Natural killer cell treated with Interleukin-12 subunit alpha and Interleukin-12 subunit beta and Interleukin-15 and Interleukin-18, amount 100 ng/mL, for 72 hours (primary cell): ENCODE results near the gene ZNF112. TPM values are rescaled to one million over a fixed set of nuclear protein-coding genes. Genes with fewer than 3 reads are reported as not detected.
"Not testable (repeated sequence)": the region's sequence is repeated elsewhere in the genome, so short reads cannot be mapped to it uniquely, and the experiment has no call there.

Experiments used
- ATAC-seq, 2 donors: fragments of 150-1000 bp; cut with Tn5 transposase in 1 of 2; sonication (Bioruptor Pico), chemical (Tn5 transposase) in 1 of 2; 2 replicates each; pipeline ENCODE4 v1.10.0; 2021
- DNase-seq: peaks from one replicate; pipeline ENCODE4 v3.0.0; 2022; ENCODE audit warnings: low spot score
- H3K27ac Mint-ChIP-seq, 2 donors: 1 replicate in 1 of 2; 2 replicates in 1 of 2; pipeline ENCODE4 v1.8.0; 2022; ENCODE audit warnings: mixed read lengths in 2 of 2, mild to moderate bottlenecking in 1 of 2, moderate library complexity in 1 of 2
- H3K27me3 Mint-ChIP-seq, 2 donors: 1 replicate in 1 of 2; 2 replicates in 1 of 2; pipeline ENCODE4 v1.8.0; 2022; ENCODE audit warnings: mixed read lengths in 2 of 2
- H3K36me3 Mint-ChIP-seq: one replicate; pipeline ENCODE4 v1.8.0; 2022; ENCODE audit warnings: mixed read lengths
- H3K4me1 Mint-ChIP-seq, 2 donors: 1 replicate in 1 of 2; 2 replicates in 1 of 2; pipeline ENCODE4 v1.8.0; 2022; ENCODE audit warnings: low read depth in 2 of 2, mixed read lengths in 2 of 2, mild to moderate bottlenecking in 1 of 2
- H3K4me3 Mint-ChIP-seq: one replicate; pipeline ENCODE4 v1.8.0; 2022; ENCODE audit warnings: mixed read lengths
- H3K9me3 Mint-ChIP-seq: 2 replicates; pipeline ENCODE4 v1.8.0; 2022; ENCODE audit warnings: mixed read lengths
- total RNA-seq, 2 donors: library from RNA; stranded (reverse); gene quantifications; one replicate each; pipeline ENCODE4 v1.2.3, GENCODE V29; 2022

ZNF112 gene
- total RNA-seq = not detected

DNA sequence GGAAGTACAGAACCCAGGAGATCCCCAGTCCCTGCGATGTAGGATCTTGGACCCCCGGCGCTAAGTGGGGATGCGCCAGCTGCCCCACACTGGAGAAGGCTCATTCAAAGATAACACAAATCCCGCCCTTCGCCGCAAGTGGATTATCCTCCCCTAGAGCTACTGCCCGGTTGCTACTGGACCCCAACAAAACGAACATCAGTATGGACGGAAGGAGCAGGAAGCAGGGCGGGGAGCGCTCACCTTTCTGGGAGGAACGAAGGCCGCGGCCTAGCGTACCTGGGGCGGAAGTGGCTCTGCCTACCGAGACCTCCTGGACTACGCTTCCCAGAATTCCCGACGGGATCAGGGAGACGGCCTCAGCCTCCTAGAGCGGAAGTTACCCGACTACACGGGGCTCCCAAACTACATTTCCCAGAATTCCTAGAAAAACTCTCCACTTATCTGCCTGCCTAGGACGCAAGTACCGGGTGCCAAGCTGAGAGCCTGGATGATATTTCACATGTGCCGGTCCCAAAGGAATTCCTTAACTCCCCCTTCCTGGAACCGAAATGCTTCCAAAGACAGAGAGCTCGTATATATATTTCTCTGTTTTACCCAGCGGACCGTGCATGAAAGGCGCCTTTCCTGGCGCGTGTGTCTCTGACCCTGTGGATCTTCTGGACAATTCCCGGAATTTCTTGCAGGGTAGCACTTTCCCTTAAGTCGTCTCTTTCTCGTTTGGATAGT lies at the start of gene ZNF112:
TSS of gene ZNF112 (minus strand) at position 298 of the 729 bp plus-strand sequence. CDS start 16,141 bp downstream, outside the sequence.
- Mint-ChIP-seq H3K36me3 (peaks cover 24% of the 10 kb centered on the region), H3K4me3 (peak within 1 kb of the TSS; percentile 30), H3K27ac (no peak within 1 kb of the TSS), H3K9me3 (peaks cover 13% of the 10 kb centered on the region), H3K27me3 (peaks cover 8 to 9% of the 10 kb centered on the region in 2 donors), H3K4me1 (peaks cover 5 to 7% of the 10 kb centered on the region in 2 donors)
- ATAC-seq (no peak), DNase-seq (no peak)

DNA sequence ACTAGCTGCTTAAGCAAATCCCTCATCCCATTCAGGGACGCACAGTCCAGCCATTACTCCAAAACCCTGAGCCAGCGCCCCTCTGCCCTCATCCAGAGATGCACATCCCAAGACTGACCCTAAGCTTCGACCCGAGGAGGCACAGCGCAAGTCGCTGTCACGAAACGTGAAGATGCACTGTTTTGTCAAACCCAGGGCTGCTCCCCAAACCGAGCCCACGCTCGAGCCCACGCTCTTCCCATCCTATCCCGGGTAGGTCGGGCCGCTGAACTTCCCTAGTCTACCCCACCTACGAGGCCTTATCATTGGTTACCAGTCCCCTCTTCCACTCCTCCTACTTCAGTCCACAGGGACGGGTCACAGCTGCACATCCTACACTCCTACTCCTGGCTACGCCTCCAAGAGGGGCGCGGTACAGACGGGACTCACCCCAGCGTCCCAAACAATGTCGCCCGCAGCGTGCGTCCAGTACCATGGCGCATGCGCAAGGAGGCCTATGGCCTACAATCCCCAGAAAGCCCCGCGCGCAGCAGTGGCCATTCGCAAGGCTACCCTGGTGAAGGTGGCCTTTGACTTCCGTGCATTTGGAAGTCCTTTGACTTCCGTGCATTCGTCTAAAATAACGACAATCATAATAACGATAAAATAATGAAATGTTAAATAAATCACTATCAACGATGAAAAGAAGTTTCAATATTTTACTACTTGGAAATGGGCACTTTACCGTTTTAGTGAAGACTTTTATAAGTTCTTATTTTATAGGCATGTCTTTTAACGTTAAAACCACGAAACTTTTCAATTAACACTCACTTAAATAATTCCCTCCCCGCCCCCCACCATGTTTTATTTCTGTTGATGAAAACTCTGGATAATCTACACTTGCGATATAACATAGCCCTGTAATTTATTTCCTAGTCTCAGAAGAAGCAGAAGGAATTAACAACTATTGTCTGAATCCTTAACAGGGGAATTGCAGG lies 44.9 kb upstream of the ZNF112 start, which contains the start of gene ZNF285:
TSS of gene ZNF285 (minus strand) at position 470 of the 977 bp plus-strand sequence. CDS start 4,395 bp downstream, outside the sequence.
- ATAC-seq (peak; percentile 92 to 97), DNase-seq (peak; percentile 90)
- Mint-ChIP-seq H3K27ac (peak within 1 kb of the TSS; percentile 59 to 72), H3K36me3 (peaks cover 38% of the 10 kb centered on the region), H3K9me3 (peaks cover 25% of the 10 kb centered on the region), H3K4me3 (peak within 1 kb of the TSS; percentile 97), H3K4me1 (peaks cover 6 to 7% of the 10 kb centered on the region in 2 donors), H3K27me3 (peaks cover 0 to 8% of the 10 kb centered on the region in 2 donors)

DNA sequence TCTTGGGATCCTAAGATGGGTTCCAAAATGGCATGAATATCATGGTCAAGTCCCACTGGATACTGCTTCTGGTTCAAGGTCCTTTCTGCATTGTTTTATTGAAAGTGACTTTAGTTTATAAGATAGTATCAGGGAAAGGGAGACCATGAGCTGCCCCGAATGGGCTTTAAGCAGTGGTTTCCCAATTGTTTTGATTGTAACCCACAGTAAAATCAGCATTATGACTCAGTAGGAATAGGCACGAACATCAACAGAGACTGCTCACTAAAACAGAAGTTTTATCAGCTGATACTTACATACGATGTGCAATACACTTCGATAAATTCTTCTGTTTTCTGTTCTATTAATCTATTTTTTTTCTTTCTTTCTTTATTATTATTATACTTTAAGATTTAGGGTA lies 32.8 kb upstream of the ZNF112 start:
- H3K4me1 Mint-ChIP-seq, H3K4me3 Mint-ChIP-seq, DNase-seq, H3K27me3 Mint-ChIP-seq, ATAC-seq, H3K27ac Mint-ChIP-seq: not testable (repeated sequence)
- peaks cover 37% of the 10 kb centered on the region for H3K36me3 Mint-ChIP-seq
- peaks cover 32% of the 10 kb centered on the region for H3K9me3 Mint-ChIP-seq

DNA sequence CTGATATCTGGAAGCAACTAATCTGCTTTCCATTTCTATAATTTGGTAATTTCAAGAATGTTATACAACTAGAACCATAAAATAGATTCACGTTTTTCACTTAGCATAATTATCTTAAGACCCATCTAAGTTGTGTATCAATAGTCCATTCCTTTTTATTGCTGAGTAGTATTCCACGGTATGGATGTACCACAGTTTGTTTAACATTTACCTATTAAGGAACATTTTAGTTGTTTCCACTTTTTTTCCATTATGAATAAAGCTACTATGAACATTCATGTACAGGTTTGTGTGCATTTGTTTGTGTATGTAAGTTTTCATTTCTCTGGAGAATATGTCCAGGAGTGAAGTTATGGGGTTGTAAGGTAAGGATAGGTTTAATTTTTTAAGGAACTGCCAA lies 18.3 kb upstream of the ZNF112 start:
- no peaks in the 10 kb centered on the region for H3K4me1 Mint-ChIP-seq

DNA sequence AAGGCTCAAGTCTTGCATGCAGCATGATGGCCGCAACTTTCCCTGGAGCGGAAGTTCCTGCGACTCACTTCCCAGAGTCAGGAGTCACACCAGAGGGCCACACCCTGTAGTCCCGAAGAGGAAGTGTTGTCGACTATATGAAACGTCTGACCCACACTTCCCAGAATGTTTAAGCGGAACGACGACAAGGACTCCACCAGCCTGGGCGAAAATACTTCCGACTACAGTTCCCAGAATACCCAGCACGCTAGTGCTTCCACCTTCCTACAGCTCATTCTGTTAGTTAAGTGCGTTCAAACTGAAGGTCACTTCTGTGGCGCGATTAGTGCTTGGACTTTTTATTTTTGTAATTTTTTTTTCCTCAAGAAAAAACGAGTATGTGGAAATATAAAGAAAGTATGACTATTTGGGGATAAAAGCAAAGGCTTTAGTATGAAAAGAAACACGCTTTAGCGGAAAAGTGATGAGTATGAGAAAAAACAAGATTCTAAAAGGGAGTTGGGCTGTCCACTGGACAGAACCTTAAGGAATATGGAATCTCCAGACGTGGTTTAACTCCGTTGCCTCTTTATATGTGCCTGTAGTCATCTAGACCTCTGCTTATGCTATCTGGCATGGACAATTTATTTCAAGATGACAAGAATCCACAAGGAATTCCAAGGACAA lies 15.5 kb upstream of the ZNF112 start:
- no peak overlapping the region for H3K4me3 Mint-ChIP-seq
- ATAC-seq (no peak), DNase-seq (no peak)
- H3K4me1 Mint-ChIP-seq = no peaks in the 10 kb centered on the region
- peaks cover 12% of the 10 kb centered on the region for H3K9me3 Mint-ChIP-seq
- H3K27ac Mint-ChIP-seq = no peak overlapping the region
- no peaks in the 10 kb centered on the region for H3K27me3 Mint-ChIP-seq
- H3K36me3 Mint-ChIP-seq = peaks cover 23% of the 10 kb centered on the region

More for the DNA sequence above, 18.3 kb upstream of the ZNF112 start:
- no peak for DNase-seq
- H3K36me3 Mint-ChIP-seq = peaks cover 23% of the 10 kb centered on the region
- H3K4me3 Mint-ChIP-seq = no peak overlapping the region
- no peak for ATAC-seq
- no peaks in the 10 kb centered on the region for H3K27me3 Mint-ChIP-seq
- peaks cover 6% of the 10 kb centered on the region for H3K9me3 Mint-ChIP-seq
- no peak overlapping the region for H3K27ac Mint-ChIP-seq

DNA sequence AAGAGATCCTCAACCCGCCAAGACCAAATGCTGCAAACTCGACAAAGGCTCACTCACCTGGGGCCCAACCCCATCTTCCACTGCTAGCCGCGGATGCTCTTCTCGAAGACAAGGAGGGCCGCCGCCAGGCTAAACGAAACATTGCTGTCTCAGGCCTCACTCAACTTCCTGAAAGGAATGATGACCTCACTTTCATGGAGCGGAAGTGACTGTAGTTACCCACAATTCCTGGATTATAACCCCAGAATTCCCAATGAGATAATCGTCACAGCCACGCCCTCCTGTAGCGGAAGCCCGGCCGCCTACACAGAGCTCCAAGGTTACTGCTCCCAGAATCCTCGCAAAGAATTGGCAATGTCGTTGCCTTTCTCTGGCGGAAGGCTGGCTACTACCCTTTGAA lies 10.5 kb upstream of the ZNF112 start:
- Mint-ChIP-seq H3K27ac (no peak overlapping the region), H3K4me1 (no peaks in the 10 kb centered on the region), H3K4me3 (no peak overlapping the region), H3K27me3 (no peaks in the 10 kb centered on the region), H3K9me3 (peaks cover 11% of the 10 kb centered on the region), H3K36me3 (peaks cover 19% of the 10 kb centered on the region)
- DNase-seq = no peak
- ATAC-seq = no peak

DNA sequence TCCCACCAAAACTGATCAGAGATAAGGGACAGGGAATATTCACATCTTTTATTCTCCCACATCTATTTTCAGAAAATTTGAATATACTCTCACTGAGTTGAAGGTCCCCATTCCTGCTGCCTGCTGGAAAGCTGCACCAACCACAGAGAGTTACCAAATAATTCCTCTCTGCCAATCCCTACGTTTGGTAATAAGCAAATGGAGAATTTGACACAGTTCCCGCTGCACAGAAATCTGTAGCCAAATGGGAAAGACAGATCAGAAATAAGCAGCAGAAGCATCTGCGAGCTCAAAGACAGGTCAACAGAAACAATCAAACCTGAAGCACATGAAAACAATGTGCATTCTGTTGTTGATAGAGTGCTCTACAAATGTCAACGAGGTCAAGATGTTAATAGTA lies 9.9 kb downstream of the ZNF112 start:
- H3K27ac Mint-ChIP-seq = no peak overlapping the region
- H3K36me3 Mint-ChIP-seq = peaks cover 17% of the 10 kb centered on the region
- DNase-seq (no peak), ATAC-seq (no peak)
- no peaks in the 10 kb centered on the region for H3K27me3 Mint-ChIP-seq
- H3K4me1 Mint-ChIP-seq = no peaks in the 10 kb centered on the region
- peaks cover 14% of the 10 kb centered on the region for H3K9me3 Mint-ChIP-seq
- no peak overlapping the region for H3K4me3 Mint-ChIP-seq

DNA sequence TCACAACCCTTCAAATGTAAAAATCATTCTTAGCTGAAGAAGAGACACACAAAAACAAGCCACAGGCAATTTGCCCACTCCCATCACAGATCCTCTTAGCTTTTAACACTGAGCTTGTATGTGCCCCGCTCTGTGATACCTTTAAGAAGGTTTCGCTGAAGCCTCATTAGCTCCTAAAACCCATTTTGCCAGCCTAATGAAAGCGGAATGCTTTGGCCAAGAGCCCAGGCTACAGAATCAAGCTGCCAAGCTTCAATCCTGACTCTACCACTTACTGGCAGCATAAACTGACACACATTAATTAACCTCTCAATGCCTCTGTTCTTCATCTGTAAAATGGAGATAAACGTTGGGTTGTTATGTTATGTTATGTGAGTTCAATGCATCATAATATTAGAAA lies 10.5 kb downstream of the ZNF112 start:
- ATAC-seq (no peak), DNase-seq (no peak)
- Mint-ChIP-seq H3K4me1 (no peaks in the 10 kb centered on the region), H3K4me3 (no peak overlapping the region), H3K27ac (no peak overlapping the region), H3K9me3 (peaks cover 13% of the 10 kb centered on the region), H3K27me3 (no peaks in the 10 kb centered on the region), H3K36me3 (peaks cover 14% of the 10 kb centered on the region)

DNA sequence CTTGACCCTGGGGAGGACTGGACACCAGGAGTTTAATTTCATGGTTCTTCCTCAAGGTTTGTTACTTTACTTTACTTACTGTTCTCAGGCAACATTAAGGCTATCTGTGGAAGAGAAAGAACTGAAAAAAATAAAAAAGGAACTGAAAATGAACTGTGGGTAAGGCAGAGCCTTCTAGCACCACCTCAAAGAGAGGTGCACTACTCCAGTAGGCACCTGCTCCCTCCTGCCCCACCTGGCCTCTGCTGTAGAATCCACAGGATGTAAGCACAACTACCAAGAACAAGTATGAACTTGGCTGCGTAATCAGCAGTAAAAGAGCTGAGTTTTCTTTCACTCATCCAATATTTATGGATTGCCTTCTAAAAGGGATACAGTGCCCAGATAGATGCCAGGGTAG lies 12.2 kb downstream of the ZNF112 start:
- peaks cover 5% of the 10 kb centered on the region for H3K36me3 Mint-ChIP-seq
- no peaks in the 10 kb centered on the region for H3K27me3 Mint-ChIP-seq
- peaks cover 10% of the 10 kb centered on the region for H3K9me3 Mint-ChIP-seq
- H3K4me3 Mint-ChIP-seq = no peak overlapping the region
- H3K4me1 Mint-ChIP-seq = no peaks in the 10 kb centered on the region
- H3K27ac Mint-ChIP-seq = no peak overlapping the region
- DNase-seq (no peak), ATAC-seq (no peak)

DNA sequence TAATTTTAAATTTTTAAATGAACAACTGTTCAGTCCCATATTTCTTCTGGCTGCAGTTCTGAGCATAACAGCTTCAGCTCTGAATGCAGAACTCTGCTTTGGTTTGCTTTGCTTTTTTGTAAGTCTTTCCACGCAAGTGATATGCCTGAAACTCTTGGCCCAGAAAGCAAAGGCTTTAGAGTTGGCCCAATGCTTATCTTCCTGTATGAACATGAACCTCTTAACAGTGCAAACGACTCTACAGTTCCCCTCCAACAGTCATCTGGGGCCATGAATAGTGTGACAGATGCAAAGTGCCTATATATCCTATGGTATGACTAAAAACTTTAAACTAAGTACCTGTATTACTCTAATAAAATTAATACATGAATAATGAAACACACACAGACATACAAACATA lies 14.7 kb downstream of the ZNF112 start:
- H3K36me3 Mint-ChIP-seq = peaks cover 5% of the 10 kb centered on the region
- peaks cover 8% of the 10 kb centered on the region for H3K9me3 Mint-ChIP-seq
- H3K27ac Mint-ChIP-seq = no peak overlapping the region
- no peaks in the 10 kb centered on the region for H3K4me1 Mint-ChIP-seq
- no peaks in the 10 kb centered on the region for H3K27me3 Mint-ChIP-seq
- no peak for ATAC-seq
- H3K4me3 Mint-ChIP-seq = no peak overlapping the region
- DNase-seq = no peak

DNA sequence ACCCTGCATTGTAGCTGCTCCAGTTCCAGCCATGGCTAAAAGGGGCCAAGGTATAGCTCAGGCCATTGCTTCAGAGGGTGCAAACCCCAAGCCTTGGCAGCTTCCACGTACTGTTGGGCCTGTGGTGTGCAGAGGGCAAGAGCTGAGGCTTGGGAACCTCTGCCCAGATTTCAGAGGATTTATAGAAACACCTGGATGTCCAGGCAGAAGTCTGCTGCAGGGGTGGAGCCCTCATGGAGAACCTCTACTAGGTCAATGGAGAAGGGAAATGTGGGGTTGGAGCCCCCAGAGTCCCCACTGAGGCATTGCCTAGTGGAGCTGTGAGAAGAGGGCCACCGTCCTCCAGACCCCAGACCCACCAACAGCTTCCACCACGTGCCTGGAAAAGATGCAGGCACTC lies 21.8 kb downstream of the ZNF112 start:
- H3K9me3 Mint-ChIP-seq = peaks cover 21% of the 10 kb centered on the region
- H3K4me1 Mint-ChIP-seq, H3K27ac Mint-ChIP-seq, ATAC-seq, H3K27me3 Mint-ChIP-seq, H3K4me3 Mint-ChIP-seq, DNase-seq: not testable (repeated sequence)
- peaks cover 42% of the 10 kb centered on the region for H3K36me3 Mint-ChIP-seq

DNA sequence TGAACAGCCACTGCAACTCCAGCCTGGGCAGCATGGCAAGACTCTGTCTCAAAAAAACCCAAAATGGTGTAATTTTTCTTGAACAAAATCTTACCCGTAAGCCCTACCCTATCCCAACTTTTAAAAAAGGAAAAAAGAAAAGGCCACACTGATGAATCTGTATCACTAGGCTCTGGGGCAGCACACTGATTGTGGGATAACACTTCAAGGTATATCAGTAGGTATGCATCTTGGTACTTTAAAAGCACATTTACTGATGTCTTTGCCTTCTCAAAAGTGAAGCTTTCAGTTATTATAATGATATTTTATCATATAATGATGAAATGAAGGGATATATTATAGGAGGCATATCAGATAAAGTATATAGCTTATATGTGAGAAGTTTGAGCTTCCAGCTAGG lies 24.3 kb downstream of the ZNF112 start:
- Mint-ChIP-seq H3K9me3 (peaks cover 31% of the 10 kb centered on the region), H3K27ac (no peak overlapping the region), H3K4me1 (no peaks in the 10 kb centered on the region), H3K36me3 (peaks cover 54% of the 10 kb centered on the region), H3K4me3 (no peak overlapping the region), H3K27me3 (peaks cover 0 to 12% of the 10 kb centered on the region in 2 donors)
- ATAC-seq (no peak), DNase-seq (no peak)

DNA sequence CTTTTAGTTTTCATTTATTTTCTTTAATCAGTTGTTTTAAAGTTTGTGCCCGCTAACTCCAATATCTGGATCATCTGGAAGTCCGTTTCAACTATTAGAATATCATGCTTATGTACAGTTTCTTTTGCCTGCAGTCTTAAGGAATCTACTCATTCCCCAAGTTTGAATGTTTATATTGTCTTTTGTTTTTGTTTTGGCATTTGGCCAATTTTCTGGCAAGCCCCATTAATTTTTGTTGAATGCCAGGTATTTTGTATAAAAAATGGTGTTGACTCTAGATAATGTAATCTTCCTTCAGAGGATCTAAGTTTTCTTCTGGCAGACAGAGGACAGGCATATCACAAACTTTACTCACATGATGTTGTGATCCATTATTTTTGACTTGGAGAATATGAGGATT lies 40.6 kb downstream of the ZNF112 start:
- Mint-ChIP-seq H3K27me3 (peaks cover 7 to 29% of the 10 kb centered on the region in 2 donors), H3K36me3 (peaks cover 28% of the 10 kb centered on the region), H3K4me3 (no peak overlapping the region), H3K4me1 (no peaks in the 10 kb centered on the region), H3K27ac (no peak overlapping the region), H3K9me3 (peaks cover 10% of the 10 kb centered on the region)
- no peak for DNase-seq
- no peak for ATAC-seq
